SK-N-SH (cell line): Measurements from ENCODE around the gene TRIM73. TPM values are rescaled to one million over a fixed set of nuclear protein-coding genes. Genes with fewer than 3 reads are reported as not detected.
A peak's percentile ranks its signal among the peaks of the same experiment; 100 is the strongest.
"Not testable (repeated sequence)": the region's sequence is repeated elsewhere in the genome, so short reads cannot be mapped to it uniquely, and the experiment has no call there.

ENCODE experiments used
- CTCF ChIA-PET: fragments of 300-600, 350-600 bp; formaldehyde crosslinking; extraction: SDS; loops from one replicate; lab custom pipeline; 2021; lab: Yijun Ruan, JAX
- POLR2A ChIA-PET: fragments of 350-600 bp; sonication (Branson Sonifier 250); formaldehyde crosslinking; extraction: SDS; loops from one replicate; lab custom pipeline; 2020; ENCODE audit warnings: antibody characterized with exemption, inconsistent platforms; lab: Yijun Ruan, JAX
- DNase-seq: peaks from one replicate; pipeline ENCODE4 v3.0.0; 2012
- H2AFZ ChIP-seq: fragments of 200-600 bp; sonication (generic); 2 replicates; pipeline ENCODE4 v1.8.1; 2016; ENCODE audit warnings: antibody characterized with exemption, mild to moderate bottlenecking, low read depth
- H3F3A ChIP-seq: fragments of 200-600 bp; sonication (generic); replicated peaks from 2 replicates; pipeline ENCODE3; 2016; ENCODE audit warnings: antibody characterized with exemption, mild to moderate bottlenecking; ENCODE audit not compliant: insufficient read depth
- H3K27ac ChIP-seq, 2 experiments: fragments of 200-500 bp in 1 of 2; fragments of 200-600 bp in 1 of 2; sonication (Bioruptor generic) in 1 of 2; sonication (generic), shearing (Covaris generic) in 1 of 2; 2 replicates each; pipeline versions ENCODE4 v1.5.1 to v1.6.1; 2014 to 2016; ENCODE audit warnings: low read depth in 2 of 2, inconsistent platforms in 1 of 2, low read length in 1 of 2, mild to moderate bottlenecking in 1 of 2, mixed read lengths in 1 of 2
- H3K27me3 ChIP-seq: fragments of 200-600 bp; sonication (generic), shearing (Covaris generic); 2 replicates; pipeline ENCODE4 v1.6.1; 2016; ENCODE audit warnings: mixed run types; ENCODE audit not compliant: insufficient read depth
- H3K36me3 ChIP-seq, 2 experiments: fragments of 200-500 bp in 1 of 2; fragments of 200-600 bp in 1 of 2; sonication (Bioruptor generic) in 1 of 2; sonication (generic) in 1 of 2; replicated peaks in 1 of 2; 2 replicates each; pipeline versions ENCODE3 to v1.5.1; 2014 to 2016; ENCODE audit warnings: low read length in 1 of 2, mild to moderate bottlenecking in 1 of 2; ENCODE audit not compliant: insufficient read depth in 2 of 2, control insufficient read depth in 1 of 2
- H3K4me1 ChIP-seq, 2 experiments: fragments of 200-500 bp in 1 of 2; fragments of 200-600 bp in 1 of 2; sonication (Bioruptor generic) in 1 of 2; sonication (generic), shearing (Covaris generic) in 1 of 2; 2 replicates each; pipeline versions ENCODE4 v1.5.1 to v1.6.1; 2014 to 2016; ENCODE audit warnings: low read depth in 1 of 2, low read length in 1 of 2, mixed run types in 1 of 2; ENCODE audit not compliant: insufficient read depth in 2 of 2, control insufficient read depth in 1 of 2
- H3K4me2 ChIP-seq: fragments of 200-600 bp; sonication (generic), shearing (Covaris generic); 2 replicates; pipeline ENCODE4 v1.6.1; 2017; ENCODE audit warnings: mixed run types
- H3K4me3 ChIP-seq, 2 experiments: fragments of 200-500 bp in 1 of 2; fragments of 200-600 bp in 1 of 2; sonication (Bioruptor generic) in 1 of 2; sonication (generic), shearing (Covaris generic) in 1 of 2; 2 replicates each; pipeline versions ENCODE4 v1.5.1 to v1.8.1; 2014 to 2016; ENCODE audit warnings: low read depth in 2 of 2, inconsistent platforms in 1 of 2, low read length in 1 of 2, mild to moderate bottlenecking in 1 of 2, mixed read lengths in 1 of 2, moderate library complexity in 1 of 2
- H3K79me2 ChIP-seq: fragments of 200-600 bp; sonication (generic); 2 replicates; pipeline ENCODE4 v1.8.1; 2017; ENCODE audit warnings: mild to moderate bottlenecking; ENCODE audit not compliant: insufficient read depth
- H3K9ac ChIP-seq: fragments of 200-600 bp; sonication (generic); 2 replicates; pipeline ENCODE4 v1.6.1; 2017; ENCODE audit warnings: mixed run types
- H3K9me2 ChIP-seq: fragments of 200-600 bp; sonication (generic); 2 replicates; pipeline ENCODE4 v1.6.1; 2017; ENCODE audit warnings: mixed run types
- H3K9me3 ChIP-seq: fragments of 200-600 bp; sonication (generic); 2 replicates; pipeline ENCODE4 v1.6.1; 2017; ENCODE audit warnings: mixed run types, mild to moderate bottlenecking, moderate library complexity
- H4K20me1 ChIP-seq: fragments of 200-600 bp; sonication (generic); 2 replicates; pipeline ENCODE4 v1.6.1; 2017; ENCODE audit warnings: mild to moderate bottlenecking, mixed run types; ENCODE audit not compliant: insufficient read depth
- WGBS: methylation state at CpG from one replicate; pipeline ENCODE4 v1.1.6; 2017; ENCODE audit warnings: low lambda C conversion rate; 5-methylcytosine and 5-hydroxymethylcytosine counted together
- polyA plus RNA-seq, 3 experiments: library from polyadenylated mRNA; depleted of rRNA; stranded (reverse); fragments of >200 nt; gene quantifications; 2 replicates each; pipeline ENCODE4 v1.2.3, GENCODE V29; 2012

Gene TRIM73
- polyA plus RNA-seq, 1 of the 3 experiments (the other 2 are of a cell fraction), result 1.3 TPM

DNA sequence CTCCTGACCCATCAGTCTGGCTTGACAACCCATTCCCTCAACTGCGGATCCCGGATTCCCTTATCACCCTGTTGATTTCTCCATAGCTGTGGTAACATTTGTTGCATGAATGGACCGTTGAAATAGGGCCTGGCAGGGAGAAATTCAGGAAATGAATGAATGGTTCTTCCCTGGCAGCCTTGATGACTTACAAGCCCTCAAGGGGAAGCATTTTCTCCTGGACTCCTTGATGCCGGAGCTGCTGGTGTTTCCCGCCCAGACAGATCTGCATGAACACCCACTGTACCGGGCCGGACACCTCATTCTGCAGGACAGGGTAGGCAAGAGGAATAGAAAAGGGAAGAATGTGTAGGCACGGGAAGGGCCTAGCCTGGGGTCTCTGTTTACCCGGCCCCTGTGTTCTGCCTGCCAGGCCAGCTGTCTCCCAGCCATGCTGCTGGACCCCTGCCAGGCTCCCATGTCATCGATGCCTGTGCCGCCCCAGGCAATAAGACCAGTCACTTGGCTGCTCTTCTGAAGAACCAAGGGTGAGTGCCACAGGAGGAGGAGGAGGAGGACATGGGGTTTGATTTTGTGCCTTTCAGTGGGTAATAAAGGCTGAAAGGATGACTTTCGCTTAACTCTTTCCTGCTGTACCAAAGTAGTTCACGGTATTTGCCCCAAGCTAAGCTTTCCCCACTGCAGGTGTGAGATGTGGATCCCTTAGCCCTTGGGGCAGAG is 19.4 kb downstream of the TRIM73 start:
- H4K20me1 ChIP-seq, CTCF ChIA-PET: not testable (repeated sequence)
- 73% methylated on average over 11 of the region's 13 CpGs for WGBS

DNA sequence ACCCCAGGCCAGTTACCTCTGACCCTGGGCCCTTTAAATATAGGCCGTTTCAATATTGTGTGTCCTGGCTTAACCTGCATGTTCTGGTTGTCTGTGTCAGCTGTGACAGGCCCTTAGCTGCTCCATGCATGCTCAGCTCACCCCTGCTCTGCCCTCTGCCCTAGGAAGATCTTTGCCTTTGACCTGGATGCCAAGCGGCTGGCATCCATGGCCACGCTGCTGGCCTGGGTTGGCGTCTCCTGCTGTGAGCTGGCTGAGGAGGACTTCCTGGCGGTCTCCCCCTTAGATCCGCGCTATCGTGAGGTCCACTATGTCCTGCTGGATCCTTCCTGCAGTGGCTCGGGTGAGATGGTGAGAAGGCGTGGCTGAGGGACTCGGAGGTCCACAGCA is 20.0 kb downstream of the TRIM73 start:
- not testable (repeated sequence) for H3K9me2 ChIP-seq

More for the DNA sequence above, 19.4 kb downstream of the TRIM73 start:
- POLR2A ChIA-PET, DNase-seq, H3K9me3 ChIP-seq, H3K9ac ChIP-seq, H3F3A ChIP-seq, H3K9me2 ChIP-seq, H2AFZ ChIP-seq, H3K4me3 ChIP-seq, H3K27me3 ChIP-seq, H3K4me2 ChIP-seq, H3K79me2 ChIP-seq: not testable (repeated sequence)
- Histone ChIP-seq H3K36me3 (peaks cover 0 to 14% of the 10 kb centered on the region in 2 experiments), H3K27ac (peak overlapping the region in 1 of 2 experiments; percentile 5; a peak in 1 of 4 replicates), H3K4me1 (peaks cover 0 to 11% of the 10 kb centered on the region in 2 experiments; a peak in 1 of 4 replicates)

DNA sequence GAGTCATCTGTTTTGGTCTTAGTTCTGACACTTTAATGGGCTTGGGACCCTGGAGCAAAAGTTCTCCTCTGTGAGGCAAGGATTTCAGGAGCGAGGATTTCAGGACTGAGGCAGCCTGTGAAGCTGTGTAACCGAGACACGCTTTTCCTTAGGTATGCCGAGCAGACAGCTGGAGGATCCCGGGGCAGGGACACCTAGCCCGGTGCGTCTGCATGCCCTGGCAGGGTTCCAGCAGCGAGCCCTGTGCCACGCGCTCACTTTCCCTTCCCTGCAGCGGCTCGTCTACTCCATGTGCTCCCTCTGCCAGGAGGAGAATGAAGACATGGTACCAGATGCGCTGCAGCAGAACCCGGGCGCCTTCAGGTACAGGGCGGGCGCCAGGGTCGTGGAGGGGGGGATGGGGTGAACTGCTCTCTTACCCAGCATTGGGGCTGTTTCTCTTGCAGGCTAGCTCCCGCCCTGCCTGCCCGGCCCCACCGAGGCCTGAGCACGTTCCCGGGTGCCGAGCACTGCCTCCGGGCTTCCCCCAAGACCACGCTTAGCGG is 20.5 kb downstream of the TRIM73 start:
- CTCF ChIA-PET, H3K27me3 ChIP-seq: not testable (repeated sequence)

More for the DNA sequence above, 20.0 kb downstream of the TRIM73 start:
- DNase-seq, H3K9ac ChIP-seq, H3K9me3 ChIP-seq, H3K79me2 ChIP-seq, POLR2A ChIA-PET, CTCF ChIA-PET, H3F3A ChIP-seq, H3K27me3 ChIP-seq, H4K20me1 ChIP-seq, H3K4me3 ChIP-seq, H2AFZ ChIP-seq, H3K4me2 ChIP-seq: not testable (repeated sequence)
- Histone ChIP-seq H3K4me1 (peaks cover 0 to 11% of the 10 kb centered on the region in 2 experiments; a peak in 1 of 4 replicates), H3K36me3 (peaks cover 0 to 15% of the 10 kb centered on the region in 2 experiments), H3K27ac (peak overlapping the region in 1 of 2 experiments; percentile 5; a peak in 1 of 4 replicates)
- WGBS, result 90% methylated on average over 9 of the region's 11 CpGs

DNA sequence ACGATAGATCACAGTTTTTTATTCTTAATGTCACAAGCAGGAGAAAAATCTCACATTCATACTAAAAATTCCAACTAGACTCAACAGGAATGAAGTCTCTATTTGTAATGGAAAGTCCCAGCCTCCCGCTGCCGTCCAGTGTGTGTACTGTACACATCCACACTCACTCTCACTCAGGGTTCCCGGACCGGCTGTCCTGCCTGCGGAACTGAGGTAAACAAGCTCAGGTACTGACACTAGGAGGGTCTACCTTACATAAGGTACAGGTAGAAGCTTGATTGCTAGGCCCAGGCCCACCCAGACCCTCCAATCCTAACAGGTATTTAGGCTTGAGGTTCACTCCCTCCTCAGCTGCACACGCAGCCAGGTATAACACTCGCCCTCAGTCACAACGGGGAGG is 21.4 kb downstream of the TRIM73 start:
- H3K4me3 ChIP-seq, H2AFZ ChIP-seq, H3K4me2 ChIP-seq, H3K9ac ChIP-seq, DNase-seq, H4K20me1 ChIP-seq, H3K27me3 ChIP-seq, H3K27ac ChIP-seq, H3K79me2 ChIP-seq, H3K9me2 ChIP-seq, POLR2A ChIA-PET, H3K9me3 ChIP-seq, CTCF ChIA-PET, H3F3A ChIP-seq: not testable (repeated sequence)
- peaks cover 0 to 11% of the 10 kb centered on the region in 2 experiments; a peak in 1 of 4 replicates for H3K4me1 ChIP-seq
- peaks cover 4 to 21% of the 10 kb centered on the region in 2 experiments for H3K36me3 ChIP-seq
- WGBS, result 95% methylated on average over 8 of the region's 9 CpGs

More for the DNA sequence above, 20.5 kb downstream of the TRIM73 start:
- POLR2A ChIA-PET, H3K27ac ChIP-seq, H3K9me3 ChIP-seq, H3K9ac ChIP-seq, H3F3A ChIP-seq, H3K9me2 ChIP-seq, H3K79me2 ChIP-seq, H2AFZ ChIP-seq, H3K4me3 ChIP-seq, H3K4me2 ChIP-seq, DNase-seq, H4K20me1 ChIP-seq: not testable (repeated sequence)
- WGBS, result 92% methylated on average over 11 of the region's 27 CpGs
- H3K4me1 ChIP-seq, result peaks cover 0 to 11% of the 10 kb centered on the region in 2 experiments; a peak in 1 of 4 replicates
- H3K36me3 ChIP-seq, result peaks cover 0 to 17% of the 10 kb centered on the region in 2 experiments
